Cardiac ventricle fibroblast (primary cell): ENCODE results near the gene MYPN. TPM values are rescaled to one million over a fixed set of nuclear protein-coding genes. Genes with fewer than 3 reads are reported as not detected.

Experiments used
- total RNA-seq: library from RNA; depleted of rRNA; stranded (reverse); fragments of >200 nt; gene quantifications from 2 replicates; pipeline ENCODE4 v1.2.3, GENCODE V29; 2015

The MYPN gene
- 0.05 and 0.12 TPM in 2 replicates for total RNA-seq

GRCh38 chr10:68109331-68109730 lies at the start of gene MYPN:
Gene MYPN (plus strand): TSS chr10:68109488. CDS start chr10:68121439, 11,951 bp downstream.

GRCh38 chr10:68074775-68075549 lies 34.3 kb upstream of the MYPN start, which contains the start of gene HERC4:
Gene HERC4 (minus strand): TSS chr10:68075283. CDS start chr10:68073108, 2,175 bp downstream.

GRCh38 chr10:68231817-68232251 lies 122.5 kb downstream of the MYPN start, which contains the start of gene ATOH7:
Gene ATOH7 (minus strand): TSS chr10:68232113. CDS start chr10:68231677, 436 bp downstream.

Other genes with a start within 250 kb of the MYPN start
- 8.5 and 13.3 TPM in 2 replicates for gene SIRT1, start 224.8 kb upstream of the MYPN start, total RNA-seq
- gene HERC4, start 34.2 kb upstream of the MYPN start, total RNA-seq, result 24.7 and 28.0 TPM in 2 replicates
- gene ATOH7, start 122.6 kb downstream of the MYPN start, total RNA-seq, result not detected in 2 replicates
- gene HNRNPH3, start 222.6 kb downstream of the MYPN start, total RNA-seq, result 16.6 and 18.2 TPM in 2 replicates
- gene PBLD, start 223.4 kb downstream of the MYPN start, total RNA-seq, result 4.4 and 5.3 TPM in 2 replicates